GM12878 (cell line): ENCODE results near the gene KIF2C. TPM values are rescaled to one million over a fixed set of nuclear protein-coding genes. Genes with fewer than 3 reads are reported as not detected.

Experiments
- ATAC-seq: fragments of 200-7000 bp; cut with Tn5 transposase; 3 replicates; pipeline ENCODE4 v1.9.1; 2020; ENCODE audit warnings: mild to moderate bottlenecking, moderate library complexity
- BruUV-seq: library from RNA; stranded (reverse); fragments of 400-500 nt; replicated peaks from 2 replicates; lab custom pipeline; 2021; lab: Mats Ljungman, UMichigan
- CTCF ChIA-PET: fragments of 300-600 bp; sonication (Branson Sonifier 250); formaldehyde crosslinking; extraction: SDS; loops from one replicate; lab custom pipeline; 2021; ENCODE audit warnings: inconsistent platforms; lab: Yijun Ruan, JAX
- POLR2A ChIA-PET: fragments of 350-600 bp; formaldehyde crosslinking; extraction: SDS; loops from one replicate; lab custom pipeline; 2021; ENCODE audit warnings: inconsistent platforms; lab: Charles Lee
- RAD21 ChIA-PET: fragments of 300-600 bp; sonication (Branson Sonifier 250); formaldehyde crosslinking; loops from one replicate; lab custom pipeline; 2023; ENCODE audit warnings: antibody characterized with exemption; ENCODE audit not compliant: unreplicated experiment; lab: Charles Lee
- SMC1A ChIA-PET: fragments of 300-600 bp; sonication (Branson Sonifier 250); formaldehyde crosslinking; loops from one replicate; lab custom pipeline; 2023; ENCODE audit not compliant: unreplicated experiment, uncharacterized antibody; lab: Charles Lee
- DNase-seq: peaks from one replicate; pipeline ENCODE4 v3.0.0-alpha.2; 2011; ENCODE audit warnings: low read depth, low spot score
- FAIRE-seq: peaks from 3 replicates; lab custom pipeline; 2011; peaks lifted over from hg19 to GRCh38; lab: Jason Lieb, UNC
- H2AFZ ChIP-seq: 2 replicates; pipeline ENCODE4 v1.6.0; 2011; ENCODE audit warnings: low read depth, low read length, control low read depth; ENCODE audit not compliant: control insufficient read depth
- H3K27ac ChIP-seq: 2 replicates; pipeline ENCODE4 v1.5.1; 2011; ENCODE audit warnings: control low read depth; ENCODE audit not compliant: control insufficient read depth, insufficient read depth
- H3K27me3 ChIP-seq, 2 experiments: replicated peaks in 1 of 2; 2 replicates each; pipeline versions ENCODE4 v1.6.0 to v1.6.1; 2011; ENCODE audit warnings: low read length in 1 of 2; ENCODE audit not compliant: control insufficient read depth in 2 of 2, insufficient read depth in 2 of 2
- H3K36me3 ChIP-seq, 2 experiments: 2 replicates each; pipeline ENCODE4 v1.5.1; 2011; ENCODE audit warnings: low read length in 1 of 2; ENCODE audit not compliant: control insufficient read depth in 2 of 2, insufficient read depth in 2 of 2
- H3K4me1 ChIP-seq: 2 replicates; pipeline ENCODE4 v1.6.1; 2011; ENCODE audit warnings: mild to moderate bottlenecking, low read length, moderate library complexity, mixed read lengths; ENCODE audit not compliant: control insufficient read depth, insufficient read depth
- H3K4me2 ChIP-seq: 2 replicates; pipeline ENCODE4 v1.6.0; 2011; ENCODE audit warnings: control low read depth; ENCODE audit not compliant: control insufficient read depth, insufficient read depth
- H3K4me3 ChIP-seq: fragments of 200-600 bp; sonication (generic); 2 replicates; pipeline ENCODE4 v1.5.1; 2016
- H3K79me2 ChIP-seq: 2 replicates; pipeline ENCODE4 v1.6.0; 2011; ENCODE audit warnings: low read length; ENCODE audit not compliant: control insufficient read depth, insufficient read depth
- H3K9ac ChIP-seq: 2 replicates; pipeline ENCODE4 v1.8.0; 2011; ENCODE audit warnings: low read length, control low read depth, mixed read lengths; ENCODE audit not compliant: control insufficient read depth, insufficient read depth
- H3K9me3 ChIP-seq: replicated peaks from 3 replicates; pipeline ENCODE4 v1.5.1; 2011; ENCODE audit warnings: mild to moderate bottlenecking, low read length; ENCODE audit not compliant: control insufficient read depth, insufficient read depth
- H4K20me1 ChIP-seq: 2 replicates; pipeline ENCODE4 v1.6.0; 2011; ENCODE audit not compliant: control insufficient read depth, insufficient read depth
- ATF7 ChIP-seq: fragments of 450-650 bp; IDR thresholded peaks from 2 replicates; pipeline ENCODE4 v1.6.1; 2016; ENCODE audit warnings: low read depth, mild to moderate bottlenecking
- HSF1 ChIP-seq: fragments of 150-350 bp; IDR thresholded peaks from 2 replicates; pipeline ENCODE4 v1.6.1; 2014; ENCODE audit warnings: mild to moderate bottlenecking, low read depth, low read length
- IRF5 ChIP-seq: fragments of 450-650 bp; IDR thresholded peaks from 2 replicates; pipeline ENCODE4 v1.6.1; 2017; ENCODE audit warnings: borderline replicate concordance
- KLF5 ChIP-seq: fragments of 450-650 bp; IDR thresholded peaks from 2 replicates; pipeline ENCODE4 v1.6.1; 2014; ENCODE audit warnings: mild to moderate bottlenecking; ENCODE audit not compliant: partially characterized antibody
- MLLT1 ChIP-seq: fragments of 450-650 bp; IDR thresholded peaks from 2 replicates; pipeline ENCODE4 v1.6.1; 2016; ENCODE audit warnings: mild to moderate bottlenecking
- RFX5 ChIP-seq: IDR thresholded peaks from 2 replicates; pipeline ENCODE4 v1.6.1; 2011; ENCODE audit warnings: low read depth, low read length, improper control_type of control experiment
- SP1 ChIP-seq: IDR thresholded peaks from one replicate; pipeline ENCODE4 v1.6.1; 2011; ENCODE audit warnings: low read depth, low read length
- SPI1 ChIP-seq: IDR thresholded peaks from 2 replicates; pipeline ENCODE4 v1.6.1; 2011; ENCODE audit warnings: low read depth, mild to moderate bottlenecking, low read length, moderate library complexity, borderline replicate concordance; ENCODE audit not compliant: insufficient read depth
- SUZ12 ChIP-seq: fragments of 200-600 bp; sonication (generic); IDR thresholded peaks from one replicate; pipeline ENCODE4 v1.6.1; 2018; ENCODE audit warnings: antibody characterized with exemption, mild to moderate bottlenecking; ENCODE audit not compliant: unreplicated experiment
- WGBS: methylation state at CpG from one replicate; pipeline ENCODE4 v1.1.6; 2016; ENCODE audit warnings: low lambda C conversion rate; ENCODE audit not compliant: insufficient replicate concordance, insufficient coverage; ENCODE audit errors: missing lambda C conversion rate; 5-methylcytosine and 5-hydroxymethylcytosine counted together
- in situ Hi-C: fragments of 300-500 bp; cut with MboI; formaldehyde crosslinking; loops from 9 replicates; pipeline ENCODE4 v1.14.3; 2018; ENCODE audit warnings: mixed read lengths
- intact Hi-C: fragments of 100-400 bp; cut with micrococcal nuclease; formaldehyde crosslinking; loops from one replicate; pipeline ENCODE4 v1.14.2; 2022; ENCODE audit not compliant: unreplicated experiment
- polyA plus RNA-seq, 11 experiments: library from polyadenylated mRNA; depleted of rRNA in 4 of 11; unstranded in 6 of 11; stranded (reverse) in 5 of 11; fragments of >200 nt; fragmentation: Nextera tagmentation in 4 of 11; fragmentation: Illumina TruSeq in 1 of 11; extraction: Ambion mirVana in 4 of 11; extraction: Trizol in 1 of 11; gene quantifications; 1 replicate in 1 of 11; 2 replicates in 10 of 11; pipeline versions ENCODE4 v1.2.1 to v1.2.3, GENCODE V29; 2011 to 2016; ENCODE audit warnings: inconsistent platforms in 2 of 11, missing spikeins in 2 of 11, low read depth in 1 of 11
- total RNA-seq, 4 experiments: library from RNA; depleted of rRNA in 3 of 4; stranded (reverse); fragments of >200 nt in 3 of 4; fragmentation: Illumina TruSeq in 1 of 4; extraction: Trizol in 1 of 4; gene quantifications; 2 replicates each; pipeline versions ENCODE4 v1.2.1 to v1.2.3, GENCODE V29; 2013 to 2021

The KIF2C gene
- total and polyA plus RNA-seq, 10 of the 15 experiments (the other 5 are each of a cell fraction or from before 2014, with no cell fraction given) = 42.3 to 104 (median 83.8) TPM

GRCh38 chr1:44740179-44740617 lies 561 bp downstream of the KIF2C start:
- Histone ChIP-seq H3K36me3 (peaks cover 2 to 5% of the 10 kb centered on the region in 2 experiments; a peak in 3 of 4 replicates), H3K9me3 (no peaks in the 10 kb centered on the region), H3K9ac (peak overlapping the region; percentile 83), H3K4me1 (no peaks in the 10 kb centered on the region; the same call in 1 of the 2 replicates), H4K20me1 (no peaks in the 10 kb centered on the region)
- intact Hi-C loops (no loop called here), in situ Hi-C loops (no loop called here)
- SMC1A ChIA-PET = interaction anchor here (1.0 to 1.2 kb wide), 2 partner anchors 9 to 36 kb away, joined by 3 to 6 read pairs; partner anchors contain the start of gene RNU5D-1
- TF ChIP-seq SPI1 (peak; percentile 23; the same call in 1 of the 2 replicates), MLLT1 (no peak)
- TF ChIP-seq, all 136 proteins: peak for 1
- Histone ChIP-seq H2AFZ (peak overlapping the region; percentile 91), H3K27me3 (no peaks in the 10 kb centered on the region), H3K79me2 (peaks cover 43% of the 10 kb centered on the region), H3K4me3 (peak overlapping the region; percentile 96), H3K27ac (peak overlapping the region; percentile 96), H3K4me2 (peak overlapping the region; percentile 60)
- ChIA-PET CTCF (interaction anchor here (0.6 to 1.9 kb wide), 8 partner anchors 9 to 483 kb away, joined by 3 to 9 read pairs (median 4); partner anchors contain the start of genes PLK3, RNU5D-1 and RPS8), RAD21 (no interaction called here), POLR2A (interaction anchor here (0.9 to 1.9 kb wide), 7 partner anchors 10 to 845 kb away, joined by 3 to 8 read pairs (median 4); partner anchors contain the start of genes RNU5D-1 and RPS8)
- WGBS = 3% methylated on average over 14 of the region's 14 CpGs
- FAIRE-seq = no peak
- TSS peak; percentile 93 for BruUV-seq
- peak; percentile 39 for ATAC-seq
- DNase-seq = no peak

- Histone ChIP-seq H2AFZ (no peak overlapping the region), H4K20me1 (no peaks in the 10 kb centered on the region), H3K27me3 (no peaks in the 10 kb centered on the region), H3K36me3 (peaks cover 14 to 18% of the 10 kb centered on the region in 2 experiments), H3K9me3 (no peaks in the 10 kb centered on the region), H3K4me3 (0 out of 2 replicates have a peak overlapping the region, but pooled peaks have one; percentile 31), H3K79me2 (peaks cover 46% of the 10 kb centered on the region), H3K4me2 (no peak overlapping the region), H3K4me1 (no peaks in the 10 kb centered on the region; the same call in 1 of the 2 replicates), H3K27ac (no peak overlapping the region), H3K9ac (no peak overlapping the region)
- in situ Hi-C loops (no loop called here), intact Hi-C loops (no loop called here)
- no peak for FAIRE-seq
- RAD21 ChIA-PET = interaction anchor here (0.7 to 1.1 kb wide), 4 partner anchors 11 to 497 kb away, joined by 3 to 4 read pairs (median 3); no protein-coding TSS in a partner anchor
- WGBS = 96% methylated on average over 1 of the region's 1 CpG
- POLR2A ChIA-PET = interaction anchor here (0.6 to 2.4 kb wide), 8 partner anchors 10 to 1091 kb away, joined by 3 to 7 read pairs (median 3); partner anchors contain the start of genes RNU5D-1 and RPS8
- BruUV-seq = no TSS peak
- SMC1A ChIA-PET = interaction anchor here (0.5 to 3.3 kb wide), 5 partner anchors 12 to 213 kb away, joined by 3 to 26 read pairs (median 5); partner anchors contain the start of genes RNU5D-1 and RPS8
- DNase-seq = no peak
- CTCF ChIA-PET = interaction anchor here (1.1 to 1.9 kb wide), 6 partner anchors 11 to 550 kb away, joined by 3 to 11 read pairs (median 4); partner anchors contain the start of genes RNU5D-1 and RPS8
- no peak for ATAC-seq
- TF ChIP-seq SP1 = no peak
- TF ChIP-seq RFX5 = no peak
- no peak for TF ChIP-seq SPI1
- no peak for TF ChIP-seq SUZ12
- TF ChIP-seq HSF1 = no peak
- no peak for TF ChIP-seq ATF7
- no peak for TF ChIP-seq KLF5
- TF ChIP-seq IRF5 = no peak
Measured at GRCh38 chr1:44743211-44743610, 3.6 kb downstream of the KIF2C start.
